NCI-H69 (cell line): ENCODE results near the gene ZNF451.
"Not testable (repeated sequence)": the region's sequence is repeated elsewhere in the genome, so short reads cannot be mapped to it uniquely, and the experiment has no call there.

Experiments used
- DNase-seq: peaks from one replicate; lab custom pipeline; 2025; lab: John Stamatoyannopoulos, UW

ZNF451 gene

DNA sequence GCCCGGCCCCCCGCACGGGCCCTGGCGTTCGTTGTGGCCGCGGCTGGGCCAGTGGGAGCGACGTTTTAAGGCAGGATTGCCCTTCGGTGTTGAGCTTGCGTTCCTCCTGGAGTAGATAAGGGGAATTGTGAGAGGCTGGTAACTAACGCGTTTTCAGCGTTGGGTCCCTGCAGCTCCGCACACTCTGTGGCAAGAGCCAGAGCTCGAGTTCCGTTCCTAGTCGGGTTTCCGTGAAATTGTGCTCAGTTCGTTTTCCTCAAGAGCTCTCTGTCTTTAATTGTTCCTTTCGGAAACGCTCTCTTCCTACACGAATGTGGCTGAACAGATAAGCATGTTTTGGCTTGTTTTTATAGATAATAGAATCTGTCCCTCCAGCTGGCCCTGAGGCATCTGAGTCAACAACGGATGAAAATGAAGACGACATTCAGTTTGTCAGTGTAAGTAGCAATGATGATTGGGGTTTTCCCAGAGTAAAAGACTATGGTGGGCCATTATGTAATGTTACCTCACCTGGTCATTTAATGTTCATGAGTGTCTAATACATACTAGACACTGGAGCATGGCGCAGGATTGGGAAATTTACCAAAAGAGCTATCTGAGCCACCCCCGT, 575 bp downstream of the ZNF451 start:
- not testable (repeated sequence) for DNase-seq

DNA sequence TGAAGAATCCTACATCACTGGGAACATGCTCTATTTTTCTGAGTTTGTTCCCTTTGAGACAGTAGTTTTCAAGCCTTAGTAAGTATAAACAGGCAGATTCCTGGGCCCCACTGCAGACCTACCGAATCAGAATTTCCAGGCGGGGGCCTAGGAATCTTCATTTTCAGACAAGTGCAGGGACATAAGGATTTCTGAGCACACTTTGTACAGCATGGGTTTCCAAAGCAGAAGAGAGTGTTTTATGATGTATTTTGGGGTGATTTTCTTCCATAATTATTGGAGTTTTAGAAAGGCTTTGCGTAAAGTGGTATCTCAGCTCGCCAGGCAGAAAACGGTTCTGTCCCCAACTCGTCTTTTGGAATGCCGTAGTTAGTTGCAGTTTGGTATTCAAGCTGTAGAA, 1.4 kb downstream of the ZNF451 start:
- not testable (repeated sequence) for DNase-seq

DNA sequence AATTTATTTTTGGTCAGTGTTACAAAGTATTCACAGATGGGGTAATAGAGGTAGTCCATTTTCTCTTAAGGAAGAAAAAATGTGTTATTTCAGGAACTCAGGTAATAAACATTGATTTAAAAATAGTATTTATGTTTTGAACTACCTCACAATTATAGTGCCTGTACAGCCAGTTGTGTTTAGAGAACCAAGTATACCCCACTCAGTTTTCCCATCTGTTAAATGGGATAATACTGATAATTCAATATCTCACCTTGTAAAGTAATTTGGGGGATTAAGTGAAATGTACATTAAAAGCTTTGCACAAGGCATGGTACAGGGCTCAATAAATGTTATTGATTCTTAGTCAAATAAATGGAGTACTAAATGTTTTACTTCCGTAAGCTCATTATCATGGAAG, 4.7 kb downstream of the ZNF451 start:
- DNase-seq: no peak

DNA sequence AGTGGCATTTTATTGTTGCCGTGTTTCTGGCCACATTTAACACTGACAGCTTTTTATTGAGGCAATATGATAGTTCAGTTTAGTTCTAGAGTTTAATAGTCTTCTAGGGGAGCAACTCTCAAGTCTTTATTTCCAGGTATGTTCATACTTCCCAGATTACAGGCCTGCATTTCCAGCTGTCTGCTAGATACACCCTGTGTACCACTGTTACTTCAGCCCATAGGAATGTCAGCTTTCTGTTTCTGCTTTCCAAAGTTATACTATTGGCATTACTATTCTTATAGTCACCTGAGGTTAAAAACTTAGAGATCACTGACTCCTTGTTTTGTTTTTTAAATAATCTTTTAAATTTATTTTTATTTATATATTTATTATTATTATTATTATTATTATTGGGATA, 7.6 kb downstream of the ZNF451 start:
- DNase-seq: no peak

DNA sequence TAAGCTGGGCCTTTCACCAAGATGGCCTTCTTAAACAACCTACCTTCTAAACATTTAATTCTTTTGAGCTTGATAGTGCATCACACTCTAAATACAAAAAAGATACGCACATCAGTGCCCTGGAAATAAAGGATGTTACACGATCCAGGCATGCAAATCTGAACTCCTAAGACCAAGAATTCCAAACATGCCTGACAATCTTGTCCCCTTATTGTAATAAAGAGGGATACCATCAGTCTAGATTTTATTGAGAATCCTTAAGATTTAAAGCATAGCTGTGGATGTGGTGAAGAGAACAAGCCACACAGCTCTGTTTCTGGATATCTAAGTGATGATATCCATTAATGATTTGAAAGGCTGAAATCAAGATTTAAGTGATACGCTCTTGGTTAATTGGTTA, 13.0 kb downstream of the ZNF451 start:
- DNase-seq: no peak

DNA sequence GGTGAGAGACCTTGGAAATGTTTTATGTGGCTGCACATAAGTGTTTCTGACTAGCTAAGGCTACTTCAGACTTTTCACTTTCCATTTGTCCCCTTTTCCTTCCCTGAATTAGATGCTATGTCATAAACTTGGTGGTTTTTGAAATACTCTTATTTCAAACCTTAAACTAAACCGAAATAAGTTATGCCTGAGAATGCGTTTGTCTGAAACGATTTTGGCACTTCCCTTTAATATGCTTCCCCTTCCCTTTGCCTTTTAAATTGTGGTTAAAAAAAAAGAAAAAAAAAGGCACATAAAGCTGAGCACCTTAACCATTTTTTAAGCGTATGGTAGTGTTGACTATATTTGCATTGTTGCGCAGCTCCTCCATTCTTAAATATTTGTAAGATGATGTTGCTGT, 14.3 kb downstream of the ZNF451 start:
- DNase-seq: no peak

DNA sequence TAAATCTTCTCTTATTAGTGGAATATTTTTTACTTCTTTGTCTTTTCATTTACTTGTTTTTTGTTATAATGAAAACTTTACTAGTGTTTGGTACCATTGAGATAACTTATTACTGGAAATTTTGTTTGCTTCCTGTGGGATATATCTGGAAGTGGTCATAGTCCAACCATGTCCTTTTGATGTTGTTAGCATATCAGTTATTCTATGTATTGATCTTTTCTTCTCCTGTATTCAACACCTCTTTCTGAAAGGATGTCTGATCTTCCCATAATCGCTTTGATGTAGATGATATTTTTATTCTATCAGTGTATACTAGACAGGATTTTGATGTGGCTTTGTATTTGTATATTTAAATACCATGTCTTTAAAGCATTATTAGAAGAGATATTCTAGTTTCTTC, 17.0 kb downstream of the ZNF451 start:
- no peak for DNase-seq

DNA sequence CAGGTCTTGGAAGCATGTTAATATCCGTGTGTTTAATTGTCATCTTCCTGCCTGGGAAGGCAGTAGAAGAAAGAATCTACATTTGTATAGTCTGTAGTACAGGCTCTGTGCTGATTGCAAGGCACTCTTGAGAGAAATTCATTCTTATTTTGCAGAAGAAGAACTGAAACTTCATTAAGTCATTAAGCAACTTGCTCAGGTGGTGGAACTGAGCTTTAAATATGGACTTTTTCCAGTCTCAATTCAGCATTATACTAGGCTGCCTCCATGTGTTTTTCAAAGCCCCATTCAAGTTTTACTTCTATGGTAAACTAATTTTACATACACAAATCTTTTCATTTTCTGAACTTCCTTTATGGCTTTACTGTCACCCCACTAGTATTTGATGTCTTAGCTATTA, 18.7 kb downstream of the ZNF451 start:
- DNase-seq: no peak

DNA sequence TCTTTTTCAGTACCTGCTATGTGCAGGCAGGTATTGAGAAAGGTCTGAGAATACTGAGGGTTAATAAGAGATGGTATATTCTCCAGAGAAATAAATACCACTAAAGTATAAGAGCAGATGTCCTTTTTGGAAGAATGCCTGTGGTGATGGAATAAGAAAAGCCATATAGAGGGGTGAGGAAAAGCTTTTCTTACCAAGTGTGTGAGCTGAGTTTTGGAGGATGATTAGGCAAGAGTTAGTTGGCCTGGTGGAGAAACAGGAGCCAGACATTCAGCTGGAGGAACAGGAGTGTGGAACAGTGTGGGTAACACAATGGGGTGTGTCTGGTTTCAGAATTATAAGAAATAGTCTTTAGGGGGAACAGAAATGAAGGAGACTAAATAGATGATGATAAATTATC, 19.9 kb downstream of the ZNF451 start:
- no peak for DNase-seq

DNA sequence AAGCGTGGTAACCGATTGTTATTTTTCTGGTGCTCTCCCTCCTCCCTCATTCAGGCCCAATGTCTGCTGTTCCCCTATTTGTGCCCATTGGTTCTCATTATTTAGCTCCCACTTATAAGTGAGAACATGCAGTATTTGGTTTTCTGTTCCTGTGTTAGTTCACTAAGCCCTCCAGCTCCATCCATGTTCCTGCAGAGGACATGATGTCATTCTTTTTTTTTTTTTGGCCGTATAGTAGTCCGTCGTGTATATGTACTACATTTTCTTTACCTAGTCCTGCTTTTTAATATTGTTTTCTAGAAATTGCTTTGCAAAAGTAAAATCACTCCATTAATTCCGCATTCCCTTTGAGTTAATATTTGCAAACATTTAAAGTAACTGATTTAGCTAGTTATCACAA, 23.1 kb downstream of the ZNF451 start:
- DNase-seq: no peak

DNA sequence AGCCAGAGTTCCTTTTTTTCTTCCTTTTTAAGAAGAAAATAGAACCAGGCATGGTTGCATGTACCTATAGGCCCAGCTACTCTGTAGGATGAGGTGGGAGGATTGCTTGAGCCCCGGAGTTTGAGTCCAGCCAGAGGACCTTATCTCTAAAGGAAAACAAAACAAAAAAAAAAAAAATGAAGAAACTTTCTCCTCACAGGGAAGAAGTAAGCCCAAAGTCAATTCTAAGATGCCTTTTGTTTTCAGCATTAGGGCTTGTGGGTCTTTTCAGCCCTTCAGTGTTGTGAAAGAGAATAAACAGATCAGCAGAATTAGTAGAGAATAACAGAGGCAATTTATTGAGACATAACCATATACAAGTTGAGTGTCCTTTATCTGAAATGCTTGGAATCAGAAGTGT, 26.8 kb downstream of the ZNF451 start:
- DNase-seq: no peak

DNA sequence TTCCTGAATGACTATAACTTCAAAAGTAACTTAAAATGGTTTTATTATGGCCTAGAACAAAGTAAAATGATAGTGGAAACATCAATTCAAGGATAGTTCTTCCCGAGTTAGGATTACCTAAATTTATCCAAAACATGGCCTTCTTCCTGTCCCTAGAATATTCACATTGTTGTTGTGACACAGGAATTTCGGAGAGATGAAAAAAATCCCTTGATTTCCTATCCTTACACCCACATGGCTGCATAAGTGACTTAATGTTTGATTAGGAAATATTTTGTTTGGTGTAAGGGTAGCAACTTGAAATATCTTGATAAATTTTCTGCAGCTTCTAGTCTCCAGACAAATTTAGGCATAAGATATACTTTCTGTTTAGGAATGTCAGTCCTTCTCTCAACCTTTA, 27.8 kb downstream of the ZNF451 start:
- no peak for DNase-seq

DNA sequence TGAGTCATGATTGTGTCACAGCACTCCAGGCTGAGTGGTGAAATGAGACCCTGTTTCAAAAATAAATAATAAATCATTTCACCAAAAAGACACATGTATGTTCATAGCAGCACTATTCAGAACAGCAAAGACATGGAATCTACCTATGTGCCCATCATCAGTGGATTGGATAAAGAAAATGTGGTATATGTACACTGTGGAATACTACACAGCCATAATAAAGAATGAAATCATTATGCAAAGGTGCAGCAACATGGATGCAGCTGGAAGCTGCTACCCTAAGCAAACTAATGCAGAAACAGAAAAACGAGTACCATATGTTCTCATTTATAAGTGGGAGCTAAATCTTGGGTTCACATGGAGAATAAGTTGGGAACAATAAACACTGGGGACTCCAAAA, 33.1 kb downstream of the ZNF451 start:
- DNase-seq: no peak

DNA sequence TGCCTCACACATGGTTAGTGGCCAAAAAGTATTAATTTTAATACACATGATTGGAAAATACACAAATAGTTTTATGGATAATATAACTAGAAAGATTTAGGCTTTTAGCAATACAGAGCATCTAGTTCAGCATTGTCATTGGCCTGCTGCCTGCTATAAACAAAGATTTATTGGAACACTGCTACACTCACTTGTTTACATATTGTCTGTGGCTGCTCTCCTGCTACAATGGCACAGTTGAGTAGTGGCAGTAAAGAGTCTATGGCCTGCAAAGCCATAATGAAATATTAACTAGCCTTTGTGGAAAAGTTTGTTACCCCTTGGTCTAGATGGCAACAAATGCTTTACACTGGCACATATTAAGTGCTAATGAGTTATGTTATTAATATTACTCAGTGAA, 37.8 kb downstream of the ZNF451 start:
- DNase-seq: peak; percentile 15

DNA sequence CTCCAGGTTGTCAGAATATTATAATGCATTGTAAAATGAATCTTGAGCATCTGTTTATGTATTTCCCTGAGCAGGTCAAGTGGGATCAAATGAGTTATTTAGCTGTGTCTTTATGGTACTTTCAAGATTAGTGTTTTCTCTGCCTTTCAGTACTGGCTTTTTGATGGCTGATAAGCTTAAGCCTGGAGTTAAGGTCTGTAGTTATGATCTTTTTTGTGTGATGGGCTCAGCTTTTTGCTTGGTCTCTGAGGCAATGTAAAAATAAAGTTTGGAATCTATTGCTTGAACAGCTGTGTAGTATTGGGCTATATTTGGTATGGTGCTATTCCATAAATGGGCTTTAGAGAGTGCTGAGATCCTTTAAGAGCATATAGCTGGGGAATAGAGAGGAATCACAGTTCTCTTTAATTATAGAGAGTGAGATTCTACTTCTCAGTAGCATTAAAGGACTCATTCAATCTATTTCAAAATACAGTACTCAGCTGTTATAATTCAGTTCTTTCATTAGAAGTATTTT, 40.7 kb downstream of the ZNF451 start:
- DNase-seq: no peak

DNA sequence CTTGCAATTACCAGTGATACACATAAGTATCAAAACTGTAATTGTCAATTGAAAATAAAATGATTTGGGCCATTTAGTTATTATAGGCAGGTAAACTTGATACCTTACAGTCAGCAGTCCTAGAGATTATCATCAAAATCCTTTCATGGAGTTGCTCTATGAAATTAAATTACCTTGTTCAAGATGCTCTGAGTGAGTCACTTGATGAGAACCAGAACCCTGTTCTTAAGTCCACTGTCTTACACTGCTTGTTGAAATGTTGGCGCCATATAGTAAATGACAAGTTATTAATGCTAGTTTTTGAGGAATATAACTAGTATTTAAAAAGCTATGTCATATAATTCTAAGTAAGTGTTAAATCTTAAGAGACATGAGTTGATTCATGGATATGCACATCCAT, 45.0 kb downstream of the ZNF451 start:
- DNase-seq: no peak

DNA sequence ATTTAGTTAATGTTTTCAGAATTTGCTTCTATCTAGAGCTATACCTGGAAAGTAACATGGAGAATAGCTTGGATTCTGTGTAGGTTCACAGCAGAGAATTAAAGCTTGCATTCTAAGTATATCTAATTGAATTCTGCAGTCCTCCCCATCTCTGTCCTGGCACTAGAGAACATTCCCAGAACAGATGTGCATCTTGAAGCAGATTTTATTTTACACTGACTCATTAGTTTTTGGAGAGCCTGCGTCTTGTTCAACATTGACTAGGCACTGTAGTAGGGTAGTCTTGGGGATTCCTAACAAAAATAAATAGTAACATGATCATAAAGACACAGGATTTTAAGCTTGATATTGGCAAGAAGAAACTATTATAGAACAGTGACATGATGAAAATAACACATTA, 45.9 kb downstream of the ZNF451 start:
- DNase-seq: no peak

DNA sequence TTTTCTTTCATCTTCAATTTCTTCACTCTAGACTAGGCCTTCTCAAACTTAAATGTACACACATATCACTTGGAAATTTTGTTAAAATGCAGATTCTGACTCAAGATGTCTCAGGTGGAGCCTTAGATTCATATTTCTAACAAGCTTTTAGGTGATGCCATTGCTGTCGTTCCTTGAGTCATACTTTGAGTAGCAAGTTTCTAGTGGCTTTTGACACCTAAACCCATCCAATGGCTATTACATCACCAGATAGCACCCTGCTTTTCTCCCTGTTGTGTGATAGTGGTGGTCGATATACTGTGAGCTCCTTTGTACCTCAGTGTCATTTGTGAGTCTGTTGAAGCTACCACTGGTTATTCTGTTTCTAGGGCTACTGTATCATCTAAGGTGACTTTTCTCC, 47.4 kb downstream of the ZNF451 start:
- DNase-seq: no peak

DNA sequence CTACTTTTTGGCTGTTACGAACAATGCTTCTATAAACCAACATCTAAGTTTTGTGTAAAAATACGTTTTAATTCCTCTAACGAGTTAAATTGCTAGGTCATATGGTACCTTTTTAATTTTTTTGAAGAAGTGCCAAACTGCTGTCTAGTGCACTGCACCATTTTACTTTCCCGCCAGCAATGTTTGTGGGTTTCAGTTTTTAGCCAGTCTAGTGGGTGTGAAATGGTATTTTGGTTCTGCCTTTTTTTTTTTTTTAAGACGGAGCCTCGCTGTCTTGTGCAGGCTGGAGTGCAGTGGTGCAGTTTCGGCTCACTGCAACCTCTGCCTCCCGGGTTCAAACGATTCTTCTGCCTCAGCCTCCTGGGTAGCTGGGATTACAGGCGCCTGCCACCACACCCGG, 48.0 kb downstream of the ZNF451 start:
- DNase-seq: no peak

DNA sequence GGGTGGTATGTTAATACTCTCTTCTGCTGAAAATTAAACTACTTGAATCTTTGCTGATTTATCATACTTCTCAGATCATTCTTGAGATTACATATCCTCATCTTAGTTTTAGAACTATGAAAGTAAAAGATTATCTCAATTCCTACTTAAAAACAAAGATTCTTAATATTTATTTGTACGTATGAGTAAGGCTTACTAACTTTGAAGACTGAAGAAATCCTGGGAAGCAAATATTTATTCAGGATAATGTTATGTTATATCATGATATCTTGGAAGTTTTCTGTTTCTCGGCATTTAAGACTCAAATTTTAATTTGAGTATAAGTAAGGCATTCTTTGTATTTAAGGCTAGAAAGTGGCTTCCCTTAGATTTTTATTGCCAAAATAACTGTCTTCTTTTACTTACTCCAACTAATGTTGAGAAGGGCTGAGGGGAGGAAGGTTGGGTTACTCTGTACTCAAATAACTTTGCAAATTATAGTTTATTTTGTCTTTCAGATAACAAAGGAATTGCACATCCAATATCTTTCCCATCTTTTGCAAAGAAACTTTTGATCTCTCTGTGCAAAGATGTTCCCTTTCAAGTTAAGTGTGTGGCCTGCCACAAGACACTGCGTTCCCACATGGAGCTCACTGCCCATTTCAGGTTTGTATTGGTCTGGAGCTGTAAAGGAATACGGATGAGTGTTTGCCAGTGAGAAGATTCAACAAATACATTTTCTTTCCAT, 51.6 kb downstream of the ZNF451 start:
- DNase-seq: no peak

DNA sequence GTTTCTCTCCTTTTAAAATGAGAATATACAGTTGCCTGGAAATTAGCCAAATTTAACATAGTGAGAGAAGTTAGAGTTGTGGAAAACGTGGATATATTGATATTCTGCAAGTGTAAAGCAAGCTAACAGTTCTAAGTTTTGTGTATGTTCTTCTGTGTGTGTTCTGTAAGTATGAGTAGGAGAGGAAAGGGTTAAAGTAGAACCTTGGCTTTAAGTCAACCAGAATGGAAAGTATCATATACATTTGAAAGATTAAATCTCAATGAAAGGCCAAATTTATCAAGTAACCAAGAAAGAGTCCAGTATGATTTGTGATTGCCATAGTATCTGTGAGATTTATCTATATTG, 52.2 kb downstream of the ZNF451 start:
- DNase-seq: no peak

DNA sequence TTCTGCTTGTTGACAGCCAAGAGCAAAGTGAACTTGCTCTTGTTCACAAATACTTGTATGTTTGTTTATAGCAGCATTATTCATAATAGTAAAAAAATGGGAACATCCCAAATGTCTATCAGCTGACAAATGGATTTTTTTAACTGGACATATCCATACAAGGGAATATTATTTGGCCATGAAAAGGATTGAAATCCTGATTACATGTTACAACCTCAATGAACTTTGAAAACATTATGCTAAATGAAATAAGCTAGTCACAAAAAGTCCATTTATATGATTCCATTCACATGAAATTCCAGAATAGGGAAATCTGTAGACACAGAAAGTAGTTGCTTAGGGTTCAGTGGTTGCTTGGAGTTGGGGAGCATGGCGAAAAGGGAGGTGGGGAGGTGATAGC, 53.7 kb downstream of the ZNF451 start:
- DNase-seq: no peak

DNA sequence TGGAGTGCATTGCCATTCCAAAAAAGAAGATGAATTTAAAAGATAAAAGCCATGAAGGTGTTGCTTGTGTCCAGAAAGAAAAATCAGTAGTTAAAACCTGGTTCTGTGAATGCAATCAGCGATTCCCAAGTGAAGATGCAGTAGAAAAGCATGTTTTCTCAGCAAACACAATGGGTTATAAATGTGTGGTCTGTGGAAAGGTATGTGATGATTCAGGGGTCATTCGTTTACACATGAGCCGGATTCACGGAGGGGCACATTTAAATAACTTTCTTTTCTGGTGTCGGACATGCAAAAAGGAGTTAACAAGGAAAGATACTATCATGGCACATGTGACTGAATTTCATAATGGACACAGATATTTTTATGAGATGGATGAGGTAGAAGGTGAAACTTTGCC, 57.4 kb downstream of the ZNF451 start:
- DNase-seq: no peak
